Stimulated activated naive CD8-positive, alpha-beta T cell treated with anti-CD3 and anti-CD28 coated beads, Interleukin-15, Interleukin-2, amounts not matched to agents 100 ng/mL and 50 ng/mL, for 24 hours (primary cell): Measurements from ENCODE around the gene DYRK1A.
"Not testable (repeated sequence)": the region's sequence is repeated elsewhere in the genome, so short reads cannot be mapped to it uniquely, and the experiment has no call there.

Source experiments
- H3K27ac Mint-ChIP-seq: one replicate; pipeline ENCODE4 v1.8.0; 2021; ENCODE audit warnings: mild to moderate bottlenecking, mixed read lengths
- H3K27me3 Mint-ChIP-seq: one replicate; pipeline ENCODE4 v1.8.0; 2021; ENCODE audit warnings: mixed read lengths
- H3K36me3 Mint-ChIP-seq: one replicate; pipeline ENCODE4 v1.8.0; 2021; ENCODE audit warnings: low read depth, mixed read lengths
- H3K4me1 Mint-ChIP-seq: one replicate; pipeline ENCODE4 v1.8.0; 2021; ENCODE audit warnings: low read depth, mixed read lengths
- H3K4me3 Mint-ChIP-seq: one replicate; pipeline ENCODE4 v1.8.0; 2021; ENCODE audit warnings: mild to moderate bottlenecking, mixed read lengths
- H3K9me3 Mint-ChIP-seq: one replicate; pipeline ENCODE4 v1.8.0; 2021; ENCODE audit warnings: mixed read lengths

The DYRK1A gene

GRCh38 chr21:37532868-37533780, 166.6 kb downstream of the DYRK1A start:
- Mint-ChIP-seq H3K27me3 (peaks cover 43% of the 10 kb centered on the region), H3K36me3 (no peaks in the 10 kb centered on the region), H3K27ac (no peak overlapping the region)

GRCh38 chr21:37534431-37534830, 167.9 kb downstream of the DYRK1A start:
- no peaks in the 10 kb centered on the region for H3K36me3 Mint-ChIP-seq

More at GRCh38 chr21:37532868-37533780, 166.6 kb downstream of the DYRK1A start:
- no peak overlapping the region for H3K4me3 Mint-ChIP-seq
- H3K4me1 Mint-ChIP-seq = no peaks in the 10 kb centered on the region
- H3K9me3 Mint-ChIP-seq = peaks cover 3% of the 10 kb centered on the region

GRCh38 chr21:37535130-37535529, 168.6 kb downstream of the DYRK1A start:
- peaks cover 3% of the 10 kb centered on the region for H3K9me3 Mint-ChIP-seq
- no peaks in the 10 kb centered on the region for H3K4me1 Mint-ChIP-seq
- no peak overlapping the region for H3K27ac Mint-ChIP-seq
- H3K27me3 Mint-ChIP-seq = peaks cover 48% of the 10 kb centered on the region
- H3K4me3 Mint-ChIP-seq = no peak overlapping the region
- no peaks in the 10 kb centered on the region for H3K36me3 Mint-ChIP-seq

More at GRCh38 chr21:37534431-37534830, 167.9 kb downstream of the DYRK1A start:
- peaks cover 3% of the 10 kb centered on the region for H3K9me3 Mint-ChIP-seq
- no peaks in the 10 kb centered on the region for H3K4me1 Mint-ChIP-seq
- H3K27ac Mint-ChIP-seq = no peak overlapping the region
- no peak overlapping the region for H3K4me3 Mint-ChIP-seq
- peaks cover 48% of the 10 kb centered on the region for H3K27me3 Mint-ChIP-seq

DNA sequence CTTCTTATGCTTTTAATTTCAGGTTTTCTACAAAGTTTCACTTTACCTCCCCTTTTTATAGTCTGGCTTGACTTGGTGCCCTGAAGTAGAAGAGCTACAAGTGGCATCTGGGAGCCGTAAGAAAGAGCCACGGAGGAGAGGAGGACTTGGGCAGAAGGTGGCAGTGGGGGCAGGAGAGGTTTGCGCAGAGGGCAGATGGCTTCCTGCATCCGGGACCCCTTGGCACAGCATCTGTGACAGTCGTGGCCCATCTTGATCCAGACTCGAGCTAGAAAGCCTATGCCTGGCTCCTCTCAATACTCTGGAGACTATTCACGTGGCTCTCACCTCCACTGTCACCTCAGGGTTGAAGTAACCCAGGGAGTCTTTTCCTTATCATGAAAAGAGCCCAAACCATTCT, 169.1 kb downstream of the DYRK1A start:
- Mint-ChIP-seq H3K27me3 (peaks cover 48% of the 10 kb centered on the region), H3K4me3 (no peak overlapping the region), H3K4me1 (no peaks in the 10 kb centered on the region), H3K9me3 (peaks cover 3% of the 10 kb centered on the region), H3K27ac (no peak overlapping the region), H3K36me3 (no peaks in the 10 kb centered on the region)

GRCh38 chr21:37536616-37537278, 170.2 kb downstream of the DYRK1A start:
- Mint-ChIP-seq H3K4me1 (no peaks in the 10 kb centered on the region), H3K4me3 (no peak overlapping the region), H3K9me3 (peaks cover 10% of the 10 kb centered on the region), H3K36me3 (no peaks in the 10 kb centered on the region), H3K27me3 (peaks cover 50% of the 10 kb centered on the region), H3K27ac (no peak overlapping the region)

GRCh38 chr21:37537391-37537996, 170.9 kb downstream of the DYRK1A start:
- no peaks in the 10 kb centered on the region for H3K4me1 Mint-ChIP-seq
- H3K4me3 Mint-ChIP-seq = no peak overlapping the region
- H3K27me3 Mint-ChIP-seq = peaks cover 45% of the 10 kb centered on the region
- H3K9me3 Mint-ChIP-seq = peaks cover 15% of the 10 kb centered on the region
- H3K27ac Mint-ChIP-seq = no peak overlapping the region
- H3K36me3 Mint-ChIP-seq = no peaks in the 10 kb centered on the region

- Mint-ChIP-seq H3K27ac (no peak overlapping the region), H3K36me3 (no peaks in the 10 kb centered on the region), H3K4me1 (no peaks in the 10 kb centered on the region), H3K4me3 (no peak overlapping the region), H3K27me3 (peaks cover 34% of the 10 kb centered on the region), H3K9me3 (peaks cover 21% of the 10 kb centered on the region)
Observed at GRCh38 chr21:37538971-37539590, 172.5 kb downstream of the DYRK1A start.

GRCh38 chr21:37541128-37541527, 174.6 kb downstream of the DYRK1A start:
- H3K36me3 Mint-ChIP-seq, H3K4me1 Mint-ChIP-seq, H3K27ac Mint-ChIP-seq, H3K4me3 Mint-ChIP-seq: not testable (repeated sequence)
- H3K9me3 Mint-ChIP-seq = peaks cover 21% of the 10 kb centered on the region
- H3K27me3 Mint-ChIP-seq = peaks cover 20% of the 10 kb centered on the region

GRCh38 chr21:37542512-37542911, 175.9 kb downstream of the DYRK1A start:
- H3K27me3 Mint-ChIP-seq = peaks cover 18% of the 10 kb centered on the region
- no peaks in the 10 kb centered on the region for H3K36me3 Mint-ChIP-seq
- peaks cover 18% of the 10 kb centered on the region for H3K9me3 Mint-ChIP-seq
- peaks cover 11% of the 10 kb centered on the region for H3K4me1 Mint-ChIP-seq
- no peak overlapping the region for H3K4me3 Mint-ChIP-seq
- H3K27ac Mint-ChIP-seq = no peak overlapping the region

DNA sequence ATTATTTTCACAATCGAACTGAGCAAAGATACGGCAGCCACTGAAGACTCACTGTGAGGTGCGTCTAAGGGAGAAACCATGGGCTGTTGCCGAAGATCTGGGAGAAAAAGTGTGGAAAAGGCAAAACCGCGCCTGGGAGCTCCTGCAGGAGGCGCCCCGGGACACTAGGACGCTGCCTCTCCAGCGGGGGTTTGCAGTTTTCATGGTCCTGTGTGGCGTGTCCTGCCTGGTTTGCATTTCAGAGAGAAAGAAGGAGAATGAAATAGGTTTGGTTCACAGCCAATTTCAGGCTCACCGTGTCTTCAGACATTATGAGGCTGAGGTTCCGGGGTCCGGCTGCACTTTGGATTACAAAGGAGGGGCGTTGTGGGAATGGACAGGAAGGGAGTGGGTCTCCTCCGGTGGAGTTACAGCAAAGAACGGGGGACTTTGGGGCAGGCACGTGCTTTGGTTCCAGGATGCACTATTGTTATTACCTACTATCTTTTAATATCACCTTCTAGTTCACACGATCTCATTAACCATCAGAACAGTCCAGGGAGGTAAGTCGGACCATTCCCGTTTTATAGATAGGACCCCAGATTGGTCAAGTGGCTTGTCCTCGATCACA, 179.8 kb downstream of the DYRK1A start:
- Mint-ChIP-seq H3K27ac (no peak overlapping the region), H3K4me3 (no peak overlapping the region), H3K27me3 (peaks cover 23% of the 10 kb centered on the region), H3K4me1 (peaks cover 16% of the 10 kb centered on the region), H3K9me3 (peaks cover 15% of the 10 kb centered on the region), H3K36me3 (no peaks in the 10 kb centered on the region)

DNA sequence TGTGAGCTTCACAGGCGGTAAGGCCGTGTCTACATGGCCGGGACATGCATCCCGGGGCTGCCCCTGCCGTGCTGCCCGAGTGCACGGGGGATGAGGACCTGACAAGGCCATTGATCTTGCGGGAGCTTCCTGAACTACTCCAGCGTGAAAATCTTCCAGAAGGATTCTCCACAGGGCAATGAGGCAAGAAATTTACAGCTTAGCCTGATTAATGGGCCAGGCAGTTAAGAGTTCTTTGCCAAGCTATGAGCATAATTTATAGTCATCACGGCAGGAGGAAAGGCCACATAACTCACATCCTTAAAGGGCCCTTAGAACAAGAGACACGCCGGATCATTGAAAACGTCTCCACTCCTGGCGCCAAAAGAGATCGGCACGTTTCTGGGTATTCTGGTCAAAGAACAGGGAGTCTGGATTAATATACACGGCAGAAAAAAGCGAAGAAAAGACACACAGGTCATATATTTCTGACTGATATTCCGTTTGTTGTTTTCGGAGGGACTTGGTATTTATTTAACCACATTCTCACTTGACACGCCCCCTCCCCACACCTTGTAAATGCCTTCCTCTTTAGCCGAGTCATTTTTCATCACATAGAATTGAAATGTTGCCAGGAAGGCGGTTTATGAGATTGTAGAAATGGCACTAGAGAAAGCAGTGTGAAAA, 180.5 kb downstream of the DYRK1A start:
- H3K27me3 Mint-ChIP-seq = peaks cover 20% of the 10 kb centered on the region
- H3K27ac Mint-ChIP-seq = no peak overlapping the region
- peaks cover 10% of the 10 kb centered on the region for H3K9me3 Mint-ChIP-seq
- H3K36me3 Mint-ChIP-seq = no peaks in the 10 kb centered on the region
- H3K4me3 Mint-ChIP-seq = no peak overlapping the region
- peaks cover 16% of the 10 kb centered on the region for H3K4me1 Mint-ChIP-seq

- H3K27ac Mint-ChIP-seq = no peak overlapping the region
- H3K4me3 Mint-ChIP-seq = no peak overlapping the region
- peaks cover 4% of the 10 kb centered on the region for H3K9me3 Mint-ChIP-seq
- H3K36me3 Mint-ChIP-seq = no peaks in the 10 kb centered on the region
- H3K27me3 Mint-ChIP-seq = peaks cover 17% of the 10 kb centered on the region
- H3K4me1 Mint-ChIP-seq = peaks cover 16% of the 10 kb centered on the region
Observed at GRCh38 chr21:37547615-37548200, 181.1 kb downstream of the DYRK1A start.

DNA sequence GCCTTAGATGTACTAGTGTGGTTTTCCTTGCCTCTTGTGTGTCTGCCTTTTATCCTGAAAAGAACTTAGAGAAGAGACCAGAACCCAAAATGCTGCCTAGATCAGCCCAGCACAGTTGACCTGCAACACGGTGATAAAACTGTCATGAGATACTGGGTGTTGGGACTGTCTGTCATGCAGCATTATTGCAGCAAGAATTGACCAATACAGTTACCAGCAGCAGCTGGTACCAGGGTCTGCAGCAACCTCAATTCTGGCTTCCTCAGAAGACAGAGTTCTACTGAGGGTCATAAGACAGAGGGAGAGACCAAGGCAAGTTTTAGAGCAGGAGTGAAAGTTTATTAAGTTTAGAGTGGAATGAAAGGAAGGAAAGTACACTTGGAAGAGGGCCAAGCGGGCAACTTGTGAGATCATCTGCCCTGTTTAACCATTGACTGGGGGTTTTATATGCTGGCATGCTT, 182.0 kb downstream of the DYRK1A start:
- peaks cover 16% of the 10 kb centered on the region for H3K4me1 Mint-ChIP-seq
- H3K4me3 Mint-ChIP-seq = no peak overlapping the region
- no peaks in the 10 kb centered on the region for H3K36me3 Mint-ChIP-seq
- H3K27me3 Mint-ChIP-seq = peaks cover 17% of the 10 kb centered on the region
- no peak overlapping the region for H3K27ac Mint-ChIP-seq
- no peaks in the 10 kb centered on the region for H3K9me3 Mint-ChIP-seq

- Mint-ChIP-seq H3K4me1 (peaks cover 16% of the 10 kb centered on the region), H3K27me3 (peaks cover 20% of the 10 kb centered on the region)
- not testable (repeated sequence) for H3K9me3 Mint-ChIP-seq, H3K27ac Mint-ChIP-seq, H3K4me3 Mint-ChIP-seq, H3K36me3 Mint-ChIP-seq
Observed at GRCh38 chr21:37549730-37550129, 183.2 kb downstream of the DYRK1A start.
